ENCODE measurements around the gene RPS25. TPM values are rescaled to one million over a fixed set of nuclear protein-coding genes. Genes with fewer than 3 reads are reported as not detected.

RPS25 gene
- total RNA-seq (2022; extraction: Qiagen RNA extraction): 785 to 1,034 TPM (median 805 TPM) in 5 replicates

DNA sequence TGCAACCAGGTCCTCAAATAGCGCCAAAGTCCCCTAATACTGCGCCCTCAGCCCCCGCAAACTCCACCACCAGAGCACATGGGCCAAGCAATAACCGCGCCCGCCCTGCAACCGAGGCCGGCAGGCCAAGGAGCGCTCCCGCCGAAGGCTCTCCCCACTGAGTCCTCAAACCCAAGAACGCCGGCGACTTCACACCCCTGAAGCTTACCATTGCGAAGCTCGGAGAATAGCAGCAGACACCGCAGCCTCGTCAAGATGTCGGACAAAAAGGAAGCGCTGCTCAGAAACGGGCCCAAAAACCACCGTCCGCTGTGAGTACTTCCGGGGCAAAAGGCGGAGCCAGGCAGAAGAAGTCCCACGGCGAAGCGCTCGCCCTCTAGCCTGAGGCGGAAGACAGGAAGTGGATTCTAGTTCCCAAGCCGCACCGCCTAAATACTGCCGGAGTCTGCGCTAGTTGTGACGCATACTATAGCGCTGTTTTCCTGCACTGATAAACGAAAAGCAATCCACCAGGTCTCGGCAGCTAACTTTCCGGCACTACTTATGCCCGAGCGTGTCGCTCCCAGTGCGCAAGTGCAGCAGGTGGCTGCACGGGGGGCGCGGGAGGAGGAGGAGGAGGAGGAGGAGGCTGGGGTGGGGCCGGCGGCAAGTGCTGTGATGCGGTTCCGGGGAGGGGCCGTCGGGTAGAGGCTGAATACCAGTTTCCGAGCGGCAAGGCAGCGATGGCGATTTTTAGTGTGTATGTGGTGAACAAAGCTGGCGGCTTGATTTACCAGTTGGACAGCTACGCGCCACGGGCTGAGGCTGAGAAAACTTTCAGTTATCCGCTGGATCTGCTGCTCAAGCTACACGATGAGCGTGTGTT, at the start of gene RPS25, which contains the start of gene TRAPPC4:
Gene RPS25, minus strand, starts transcription at position 270 of the 865 bp plus-strand sequence. Its CDS starts 59 bp downstream, at position 211.
Gene TRAPPC4, plus strand, starts transcription at position 693 of the 865 bp plus-strand sequence. Its CDS starts 30 bp downstream, at position 723.

GRCh38 chr11:119067371-119068222, 49.5 kb upstream of the RPS25 start, which contains the start of gene VPS11:
TSS of gene VPS11 (plus strand) at chr11:119067818. CDS start at chr11:119067824, 6 bp downstream.

DNA sequence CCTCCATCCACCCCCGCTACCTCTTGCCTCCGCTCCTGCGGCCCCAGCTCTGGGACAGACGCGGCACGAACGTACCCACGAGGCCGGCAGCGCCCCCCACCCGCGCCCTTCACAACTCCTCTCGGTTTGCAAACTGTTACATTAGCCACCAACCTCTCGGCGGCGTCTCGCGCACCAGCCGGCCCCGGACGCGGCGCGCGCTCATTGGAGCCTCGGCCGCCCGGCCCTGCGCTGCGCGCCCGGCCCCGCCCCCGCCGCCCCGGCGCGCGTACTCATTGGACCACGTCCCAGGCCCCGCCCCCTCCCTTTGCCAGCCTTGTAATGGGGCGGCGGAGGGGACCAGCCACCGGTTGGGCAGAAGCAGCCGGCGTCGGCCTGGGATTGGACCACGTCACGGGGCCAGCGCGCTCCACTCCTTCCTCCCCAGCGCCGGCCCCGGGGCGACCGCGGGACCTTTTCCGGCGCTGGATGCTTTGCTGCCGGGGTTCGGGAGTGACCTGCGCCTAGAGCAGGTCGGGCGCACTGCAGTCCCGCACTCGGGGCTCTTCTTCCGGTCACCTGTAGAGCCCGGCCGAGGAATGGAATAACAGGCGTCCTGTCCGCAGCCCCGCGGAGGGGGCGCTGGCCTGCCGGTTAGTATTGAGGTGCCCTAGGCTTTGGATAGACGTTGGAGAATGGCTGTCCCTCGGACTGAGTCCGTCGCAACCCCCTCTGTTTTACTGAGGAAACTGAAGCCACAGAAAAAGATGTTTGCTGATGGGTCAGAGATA, 39.0 kb upstream of the RPS25 start, which contains the start of gene HYOU1:
Gene HYOU1, minus strand, starts transcription at position 206 of the 770 bp plus-strand sequence. CDS start 1,045 bp downstream, outside the sequence.

DNA sequence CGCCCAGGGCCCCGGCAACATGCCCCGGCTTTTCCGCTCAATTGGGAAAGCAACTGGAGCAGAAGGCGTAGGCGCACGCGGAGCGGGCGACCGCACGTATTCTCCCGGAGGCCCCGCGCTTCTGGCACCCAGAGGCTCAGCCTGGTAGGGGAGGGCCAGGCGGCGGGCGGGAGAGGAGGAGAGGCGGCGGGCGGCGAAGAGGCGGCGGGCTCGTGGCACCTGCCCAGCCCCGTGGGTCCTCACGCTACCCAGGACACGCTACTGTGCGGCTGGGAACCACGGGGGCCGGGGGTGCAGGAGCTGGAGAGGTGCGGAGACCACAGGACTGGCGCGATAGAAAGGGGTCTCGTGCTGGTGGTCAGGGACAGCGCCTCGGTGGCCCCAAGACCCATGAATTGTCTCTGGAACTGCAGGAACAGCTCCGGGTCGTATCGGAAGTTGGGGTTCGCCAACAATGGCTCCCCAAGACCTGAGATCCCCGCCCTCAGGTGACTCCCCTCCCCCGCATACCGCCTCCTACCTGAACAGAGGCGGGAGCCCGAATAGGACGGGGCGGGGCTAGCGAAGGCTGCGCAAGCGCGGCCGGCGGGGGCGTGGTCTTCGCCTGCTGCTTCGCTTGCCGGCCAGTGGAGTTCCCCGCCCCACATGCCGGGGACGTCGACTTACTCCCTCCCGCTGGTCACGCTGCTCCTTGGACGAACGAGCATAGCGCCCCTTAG, 12.3 kb upstream of the RPS25 start, which contains the start of gene SLC37A4:
Gene SLC37A4, minus strand, starts transcription at position 549 of the 719 bp plus-strand sequence.

GRCh38 chr11:118997627-118998387, 20.3 kb downstream of the RPS25 start, which contains the start of gene CENATAC:
TSS of gene CENATAC (plus strand) at chr11:118998138. CDS start at chr11:118998198, 60 bp downstream.

GRCh38 chr11:118971646-118972045, 46.5 kb downstream of the RPS25 start, which contains the start of gene FOXR1:
TSS of gene FOXR1 (plus strand) at chr11:118971761. CDS start at chr11:118971932, 171 bp downstream.

Other genes with a start within 250 kb of the RPS25 start
- 19.5 to 29.5 TPM (median 23.9 TPM) in 5 replicates for gene DDX6, start 227.2 kb downstream of the RPS25 start, total RNA-seq (2022; extraction: Qiagen RNA extraction)
- gene CXCR5, start 134.5 kb downstream of the RPS25 start, total RNA-seq (2022; extraction: Qiagen RNA extraction): 0.07 to 0.16 TPM (median 0.10 TPM) in 5 replicates
- gene BCL9L, start 92.4 kb downstream of the RPS25 start, total RNA-seq (2022; extraction: Qiagen RNA extraction): 99.5 to 240 TPM (median 201 TPM) in 5 replicates
- 0.39 to 1.2 TPM (median 0.98 TPM) in 5 replicates for gene UPK2, start 62.0 kb downstream of the RPS25 start, total RNA-seq (2022; extraction: Qiagen RNA extraction)
- not detected in 5 replicates for gene FOXR1, start 46.6 kb downstream of the RPS25 start, total RNA-seq (2022; extraction: Qiagen RNA extraction)
- gene CENATAC, start 20.2 kb downstream of the RPS25 start, total RNA-seq (2022; extraction: Qiagen RNA extraction): 9.4 to 17.1 TPM (median 14.2 TPM) in 5 replicates
- gene TRAPPC4, start 423 bp upstream of the RPS25 start, total RNA-seq (2022; extraction: Qiagen RNA extraction): 56.5 to 66.9 TPM (median 60.0 TPM) in 5 replicates
- gene SLC37A4, start 12.5 kb upstream of the RPS25 start, total RNA-seq (2022; extraction: Qiagen RNA extraction): 10.1 to 12.2 TPM (median 11.8 TPM) in 5 replicates
- 39.3 to 49.3 TPM (median 46.7 TPM) in 5 replicates for gene HYOU1, start 38.9 kb upstream of the RPS25 start, total RNA-seq (2022; extraction: Qiagen RNA extraction)
- 9.7 to 13.8 TPM (median 11.7 TPM) in 5 replicates for gene VPS11, start 49.5 kb upstream of the RPS25 start, total RNA-seq (2022; extraction: Qiagen RNA extraction)
- gene HMBS, start 66.5 kb upstream of the RPS25 start, total RNA-seq (2022; extraction: Qiagen RNA extraction): 45.6 to 51.4 TPM (median 49.7 TPM) in 5 replicates
- 31.6 to 43.9 TPM (median 36.0 TPM) in 5 replicates for gene DPAGT1, start 83.5 kb upstream of the RPS25 start, total RNA-seq (2022; extraction: Qiagen RNA extraction)
- gene C2CD2L, start 89.0 kb upstream of the RPS25 start, total RNA-seq (2022; extraction: Qiagen RNA extraction): 3.9 to 6.3 TPM (median 5.4 TPM) in 5 replicates
- 8.2 to 9.5 TPM (median 9.2 TPM) in 5 replicates for gene HINFP, start 103.2 kb upstream of the RPS25 start, total RNA-seq (2022; extraction: Qiagen RNA extraction)
- gene ABCG4, start 130.7 kb upstream of the RPS25 start, total RNA-seq (2022; extraction: Qiagen RNA extraction): 0.16 to 0.50 TPM (median 0.34 TPM) in 5 replicates
- gene NLRX1, start 150.4 kb upstream of the RPS25 start, total RNA-seq (2022; extraction: Qiagen RNA extraction): 7.5 to 11.4 TPM (median 10.3 TPM) in 5 replicates
- 0.13 to 0.52 TPM (median 0.24 TPM) in 3 of 5 replicates, not detected in the others for gene NHERF4, start 167.1 kb upstream of the RPS25 start, total RNA-seq (2022; extraction: Qiagen RNA extraction)
- gene CBL, start 188.0 kb upstream of the RPS25 start, total RNA-seq (2022; extraction: Qiagen RNA extraction): 5.9 to 9.0 TPM (median 7.2 TPM) in 5 replicates